Effector memory CD4-positive, alpha-beta T cell (primary cell): ENCODE results near the gene PRDM2.
"Not testable (repeated sequence)": the region's sequence is repeated elsewhere in the genome, so short reads cannot be mapped to it uniquely, and the experiment has no call there.

Experiments used
- DNase-seq, 3 donors: peaks; one replicate each; pipeline ENCODE4 v3.0.0-alpha.2; 2020
- H3K27ac ChIP-seq: 2 replicates; pipeline ENCODE4 v1.7.0; 2013; ENCODE audit warnings: mild to moderate bottlenecking, low read length, moderate library complexity; ENCODE audit not compliant: insufficient read depth, poor library complexity, severe bottlenecking
- H3K27me3 ChIP-seq: replicated peaks from 2 replicates; pipeline ENCODE4 v1.7.0; 2013; ENCODE audit warnings: mild to moderate bottlenecking, low read length; ENCODE audit not compliant: insufficient read depth, control insufficient read depth, poor library complexity, severe bottlenecking
- H3K36me3 ChIP-seq: 2 replicates; pipeline ENCODE4 v1.7.0; 2013; ENCODE audit warnings: mild to moderate bottlenecking, low read length, moderate library complexity; ENCODE audit not compliant: control insufficient read depth, insufficient read depth
- H3K4me1 ChIP-seq: 2 replicates; pipeline ENCODE4 v1.7.0; 2013; ENCODE audit warnings: low read length, mild to moderate bottlenecking; ENCODE audit not compliant: control insufficient read depth, insufficient read depth, poor library complexity, severe bottlenecking
- H3K4me3 ChIP-seq: 2 replicates; pipeline ENCODE4 v1.7.0; 2013; ENCODE audit warnings: low read length, low read depth, mild to moderate bottlenecking; ENCODE audit not compliant: insufficient read depth, poor library complexity, severe bottlenecking
- H3K9me3 ChIP-seq: 2 replicates; pipeline ENCODE4 v1.7.0; 2013; ENCODE audit warnings: mild to moderate bottlenecking, low read length, moderate library complexity; ENCODE audit not compliant: control insufficient read depth

PRDM2 gene

GRCh38 chr1:13707164-13707563 is 7.2 kb downstream of the PRDM2 start:
- Histone ChIP-seq H3K27ac (no peak overlapping the region), H3K36me3 (no peaks in the 10 kb centered on the region), H3K4me3 (no peak overlapping the region), H3K27me3 (no peaks in the 10 kb centered on the region), H3K9me3 (no peaks in the 10 kb centered on the region), H3K4me1 (peaks cover 14% of the 10 kb centered on the region)
- no peak for DNase-seq

- no peak for DNase-seq
- no peak overlapping the region for H3K27ac ChIP-seq
- H3K9me3 ChIP-seq = no peaks in the 10 kb centered on the region
- peaks cover 4% of the 10 kb centered on the region for H3K4me1 ChIP-seq
- no peak overlapping the region for H3K4me3 ChIP-seq
- H3K27me3 ChIP-seq = no peaks in the 10 kb centered on the region
- no peaks in the 10 kb centered on the region for H3K36me3 ChIP-seq
These were observed 8.5 kb downstream of the PRDM2 start for GRCh38 chr1:13708380-13708982.

- no peaks in the 10 kb centered on the region for H3K27me3 ChIP-seq
- no peak overlapping the region for H3K27ac ChIP-seq
- H3K36me3 ChIP-seq = no peaks in the 10 kb centered on the region
- no peaks in the 10 kb centered on the region for H3K9me3 ChIP-seq
- no peak for DNase-seq
- no peak overlapping the region for H3K4me3 ChIP-seq
- no peaks in the 10 kb centered on the region for H3K4me1 ChIP-seq
These were observed 10.1 kb downstream of the PRDM2 start for GRCh38 chr1:13710086-13710485.

- Histone ChIP-seq H3K27me3 (no peaks in the 10 kb centered on the region), H3K27ac (no peak overlapping the region), H3K9me3 (no peaks in the 10 kb centered on the region), H3K36me3 (no peaks in the 10 kb centered on the region), H3K4me3 (no peak overlapping the region), H3K4me1 (no peaks in the 10 kb centered on the region)
- DNase-seq = no peak
These were observed 14.9 kb downstream of the PRDM2 start for GRCh38 chr1:13714851-13715250.

- not testable (repeated sequence) for H3K27me3 ChIP-seq, H3K9me3 ChIP-seq, H3K27ac ChIP-seq, DNase-seq, H3K36me3 ChIP-seq, H3K4me1 ChIP-seq, H3K4me3 ChIP-seq
These were observed 15.8 kb downstream of the PRDM2 start for GRCh38 chr1:13715616-13716287.

- DNase-seq = no peak
- no peak overlapping the region for H3K4me3 ChIP-seq
- no peaks in the 10 kb centered on the region for H3K9me3 ChIP-seq
- peaks cover 4% of the 10 kb centered on the region for H3K36me3 ChIP-seq
- H3K4me1 ChIP-seq = peaks cover 8% of the 10 kb centered on the region
- no peaks in the 10 kb centered on the region for H3K27me3 ChIP-seq
- H3K27ac ChIP-seq = no peak overlapping the region
These were observed 22.9 kb downstream of the PRDM2 start for GRCh38 chr1:13722808-13723360.

GRCh38 chr1:13723810-13724209 is 23.8 kb downstream of the PRDM2 start:
- DNase-seq = no peak
- Histone ChIP-seq H3K4me1 (peaks cover 8% of the 10 kb centered on the region), H3K9me3 (no peaks in the 10 kb centered on the region), H3K27ac (no peak overlapping the region), H3K27me3 (no peaks in the 10 kb centered on the region), H3K36me3 (peaks cover 4% of the 10 kb centered on the region), H3K4me3 (no peak overlapping the region)

- Histone ChIP-seq H3K27ac (no peak overlapping the region), H3K36me3 (peaks cover 4% of the 10 kb centered on the region), H3K4me3 (no peak overlapping the region), H3K27me3 (no peaks in the 10 kb centered on the region), H3K9me3 (no peaks in the 10 kb centered on the region), H3K4me1 (peaks cover 19% of the 10 kb centered on the region)
- DNase-seq = peak; percentile 23 to 44 (median 23)
These were observed 25.8 kb downstream of the PRDM2 start for GRCh38 chr1:13725714-13726175.

GRCh38 chr1:13728091-13728715 is 28.2 kb downstream of the PRDM2 start:
- H3K27me3 ChIP-seq = no peaks in the 10 kb centered on the region
- no peak overlapping the region for H3K4me3 ChIP-seq
- no peak for DNase-seq
- peaks cover under 1% of the 10 kb centered on the region for H3K36me3 ChIP-seq
- no peak overlapping the region for H3K27ac ChIP-seq
- H3K9me3 ChIP-seq = no peaks in the 10 kb centered on the region
- peaks cover 40% of the 10 kb centered on the region for H3K4me1 ChIP-seq

- Histone ChIP-seq H3K27ac (peak overlapping the region; percentile 82), H3K4me1 (peaks cover 48% of the 10 kb centered on the region), H3K4me3 (no peak overlapping the region), H3K36me3 (no peaks in the 10 kb centered on the region), H3K27me3 (no peaks in the 10 kb centered on the region), H3K9me3 (no peaks in the 10 kb centered on the region)
- DNase-seq = no peak
These were observed 30.3 kb downstream of the PRDM2 start for GRCh38 chr1:13730291-13730690.
